ENCODE data around the gene MRPS11.

DNA sequence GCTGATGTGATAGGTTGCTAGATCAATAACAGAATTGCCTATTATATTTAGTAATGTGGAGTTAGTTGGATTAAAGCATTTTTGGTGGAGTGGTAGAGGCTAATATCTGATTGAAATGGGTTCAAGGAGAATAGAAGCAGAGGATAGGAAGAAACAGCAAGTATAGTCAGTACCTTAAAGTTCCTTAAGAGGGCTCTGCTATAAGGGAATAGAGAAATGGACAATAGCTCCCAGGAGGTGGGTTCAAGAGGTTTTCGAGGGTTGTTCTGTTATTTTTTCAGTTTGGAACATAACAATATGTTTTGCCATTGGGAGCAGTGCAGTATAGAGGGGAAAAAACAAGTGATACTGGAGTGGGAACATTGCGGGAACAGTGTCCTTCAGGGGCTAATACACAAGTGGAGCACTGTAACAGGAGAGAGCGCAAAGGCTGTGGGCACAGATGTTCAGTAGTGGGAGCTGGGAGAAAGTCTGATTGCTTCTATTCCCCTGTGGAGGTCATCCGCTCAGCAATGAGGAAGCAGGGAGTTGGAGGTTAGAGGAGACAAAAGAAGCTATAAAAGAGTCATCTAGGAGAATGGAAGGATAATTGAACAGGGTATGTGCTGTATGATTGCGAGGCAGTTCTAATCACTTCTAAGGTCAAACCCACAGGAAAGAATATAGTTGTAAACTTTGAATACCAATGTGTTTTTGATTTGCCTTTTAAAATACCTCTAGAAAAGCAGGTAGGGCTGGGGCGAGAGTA, 3.3 kb downstream of the MRPS11 start:
- TF ChIP-seq EZH2 (IDR thresholded peaks at IDR 0.05; ENCODE audit: borderline replicate concordance, insufficient read depth, low read length, poor library complexity, severe bottlenecking) (no peak), POLR2AphosphoS5 (IDR thresholded peaks at IDR 0.05) (no peak), RAD21 (conservative IDR thresholded peaks at IDR 0.05) (no peak), SMC3 (conservative IDR thresholded peaks at IDR 0.05; ENCODE audit: poor library complexity) (peak; percentile 42)
- TF ChIP-seq, protein P1, sequence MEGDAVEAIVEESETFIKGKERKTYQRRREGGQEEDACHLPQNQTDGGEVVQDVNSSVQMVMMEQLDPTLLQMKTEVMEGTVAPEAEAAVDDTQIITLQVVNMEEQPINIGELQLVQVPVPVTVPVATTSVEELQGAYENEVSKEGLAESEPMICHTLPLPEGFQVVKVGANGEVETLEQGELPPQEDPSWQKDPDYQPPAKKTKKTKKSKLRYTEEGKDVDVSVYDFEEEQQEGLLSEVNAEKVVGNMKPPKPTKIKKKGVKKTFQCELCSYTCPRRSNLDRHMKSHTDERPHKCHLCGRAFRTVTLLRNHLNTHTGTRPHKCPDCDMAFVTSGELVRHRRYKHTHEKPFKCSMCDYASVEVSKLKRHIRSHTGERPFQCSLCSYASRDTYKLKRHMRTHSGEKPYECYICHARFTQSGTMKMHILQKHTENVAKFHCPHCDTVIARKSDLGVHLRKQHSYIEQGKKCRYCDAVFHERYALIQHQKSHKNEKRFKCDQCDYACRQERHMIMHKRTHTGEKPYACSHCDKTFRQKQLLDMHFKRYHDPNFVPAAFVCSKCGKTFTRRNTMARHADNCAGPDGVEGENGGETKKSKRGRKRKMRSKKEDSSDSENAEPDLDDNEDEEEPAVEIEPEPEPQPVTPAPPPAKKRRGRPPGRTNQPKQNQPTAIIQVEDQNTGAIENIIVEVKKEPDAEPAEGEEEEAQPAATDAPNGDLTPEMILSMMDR (IDR thresholded peaks at IDR 0.05; ENCODE audit: poor library complexity, severe bottlenecking) = peak; percentile 50

All from neural cell (in vitro differentiated cells).